HG02884 (cell line): ENCODE measurements around the gene IL3.

Experiments
- ATAC-seq: cut with Tn5 transposase; IDR thresholded peaks from one replicate; pipeline ENCODE4 v1.9.1; 2021; ENCODE audit warnings: mild to moderate bottlenecking, moderate library complexity; ENCODE audit not compliant: unreplicated experiment

Gene IL3

GRCh38 chr5:132025403-132025971 lies 35.0 kb upstream of the IL3 start:
- no peak for ATAC-seq

- no peak for ATAC-seq
Measured at GRCh38 chr5:132026516-132027008, 33.9 kb upstream of the IL3 start.

GRCh38 chr5:132027027-132027426 lies 33.4 kb upstream of the IL3 start:
- no peak for ATAC-seq

- no peak for ATAC-seq
Measured at GRCh38 chr5:132029609-132030330, 30.7 kb upstream of the IL3 start.

GRCh38 chr5:132030610-132031009 lies 29.8 kb upstream of the IL3 start:
- ATAC-seq, result no peak

- ATAC-seq, result no peak
Measured at GRCh38 chr5:132032196-132032595, 28.3 kb upstream of the IL3 start.

GRCh38 chr5:132033122-132033521 lies 27.3 kb upstream of the IL3 start:
- ATAC-seq, result no peak

- no peak for ATAC-seq
Measured at GRCh38 chr5:132037353-132037752, 23.1 kb upstream of the IL3 start.

- no peak for ATAC-seq
Measured at GRCh38 chr5:132044207-132044606, 16.2 kb upstream of the IL3 start.

GRCh38 chr5:132046880-132047299 lies 13.6 kb upstream of the IL3 start:
- no peak for ATAC-seq

GRCh38 chr5:132049093-132049492 lies 11.4 kb upstream of the IL3 start:
- ATAC-seq, result no peak

- no peak for ATAC-seq
Measured at GRCh38 chr5:132049559-132049958, 10.9 kb upstream of the IL3 start.

- ATAC-seq, result no peak
Measured at GRCh38 chr5:132050136-132050535, 10.3 kb upstream of the IL3 start.

- ATAC-seq, result no peak
Measured at GRCh38 chr5:132050661-132051552, 9.5 kb upstream of the IL3 start.

- ATAC-seq, result no peak
Measured at GRCh38 chr5:132052520-132052919, 7.9 kb upstream of the IL3 start.

GRCh38 chr5:132053483-132053882 lies 7.0 kb upstream of the IL3 start:
- ATAC-seq, result no peak

- no peak for ATAC-seq
Measured at GRCh38 chr5:132054031-132054696, 6.3 kb upstream of the IL3 start.

GRCh38 chr5:132054697-132055440 lies 5.6 kb upstream of the IL3 start:
- ATAC-seq, result no peak

- ATAC-seq, result no peak
Measured at GRCh38 chr5:132055441-132055807, 5.0 kb upstream of the IL3 start.

GRCh38 chr5:132055808-132056609 lies 4.4 kb upstream of the IL3 start:
- ATAC-seq, result no peak
